Panc1 (cell line): ENCODE measurements around the gene CNOT11.

ENCODE experiments used
- POLR2AphosphoS5 ChIP-seq: IDR thresholded peaks from 2 replicates; pipeline ENCODE4 v1.6.1; 2012; ENCODE audit warnings: mild to moderate bottlenecking, low read depth, low read length, moderate library complexity
- SIN3A ChIP-seq: IDR thresholded peaks from 2 replicates; pipeline ENCODE4 v1.6.1; 2012; ENCODE audit warnings: low read depth, mild to moderate bottlenecking, low read length, moderate library complexity, borderline replicate concordance; ENCODE audit not compliant: insufficient read depth
- TF ChIP-seq, protein P1 (sequence below): fragments of 450-650 bp; IDR thresholded peaks from 2 replicates; pipeline ENCODE4 v1.5.1; 2017; ENCODE audit warnings: mild to moderate bottlenecking
- TF ChIP-seq, protein P2 (sequence below), 2 experiments: IDR thresholded peaks; 2 replicates each; pipeline ENCODE4 v1.6.1; 2011 to 2012; ENCODE audit warnings: low read depth in 2 of 2, control low read depth in 1 of 2, low read length in 1 of 2, mild to moderate bottlenecking in 1 of 2, moderate library complexity in 1 of 2; ENCODE audit not compliant: insufficient read depth in 1 of 2

DNA sequence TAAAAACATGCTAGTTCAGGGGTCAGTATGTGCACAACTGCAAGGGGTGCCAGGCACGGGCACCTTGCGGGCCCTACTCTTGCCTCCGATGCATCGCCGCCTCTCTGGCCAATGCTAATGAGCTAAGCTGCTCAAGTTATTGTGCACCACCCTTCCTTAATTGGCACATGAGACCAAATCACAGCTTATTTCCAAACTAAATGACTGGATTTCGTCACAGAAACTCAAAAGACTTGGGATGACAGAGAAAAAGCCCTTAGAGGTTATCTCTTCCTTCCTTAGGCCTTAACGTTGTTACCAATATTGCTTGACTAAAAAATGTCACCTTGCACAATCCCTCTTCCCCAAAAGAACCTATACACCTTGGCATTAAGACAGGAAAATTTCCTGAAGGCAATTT is 48.1 kb downstream of the CNOT11 start:
- TF ChIP-seq, protein P1, sequence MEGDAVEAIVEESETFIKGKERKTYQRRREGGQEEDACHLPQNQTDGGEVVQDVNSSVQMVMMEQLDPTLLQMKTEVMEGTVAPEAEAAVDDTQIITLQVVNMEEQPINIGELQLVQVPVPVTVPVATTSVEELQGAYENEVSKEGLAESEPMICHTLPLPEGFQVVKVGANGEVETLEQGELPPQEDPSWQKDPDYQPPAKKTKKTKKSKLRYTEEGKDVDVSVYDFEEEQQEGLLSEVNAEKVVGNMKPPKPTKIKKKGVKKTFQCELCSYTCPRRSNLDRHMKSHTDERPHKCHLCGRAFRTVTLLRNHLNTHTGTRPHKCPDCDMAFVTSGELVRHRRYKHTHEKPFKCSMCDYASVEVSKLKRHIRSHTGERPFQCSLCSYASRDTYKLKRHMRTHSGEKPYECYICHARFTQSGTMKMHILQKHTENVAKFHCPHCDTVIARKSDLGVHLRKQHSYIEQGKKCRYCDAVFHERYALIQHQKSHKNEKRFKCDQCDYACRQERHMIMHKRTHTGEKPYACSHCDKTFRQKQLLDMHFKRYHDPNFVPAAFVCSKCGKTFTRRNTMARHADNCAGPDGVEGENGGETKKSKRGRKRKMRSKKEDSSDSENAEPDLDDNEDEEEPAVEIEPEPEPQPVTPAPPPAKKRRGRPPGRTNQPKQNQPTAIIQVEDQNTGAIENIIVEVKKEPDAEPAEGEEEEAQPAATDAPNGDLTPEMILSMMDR = no peak
- no peak for TF ChIP-seq SIN3A
- no peak for TF ChIP-seq POLR2AphosphoS5
- TF ChIP-seq, protein P2, sequence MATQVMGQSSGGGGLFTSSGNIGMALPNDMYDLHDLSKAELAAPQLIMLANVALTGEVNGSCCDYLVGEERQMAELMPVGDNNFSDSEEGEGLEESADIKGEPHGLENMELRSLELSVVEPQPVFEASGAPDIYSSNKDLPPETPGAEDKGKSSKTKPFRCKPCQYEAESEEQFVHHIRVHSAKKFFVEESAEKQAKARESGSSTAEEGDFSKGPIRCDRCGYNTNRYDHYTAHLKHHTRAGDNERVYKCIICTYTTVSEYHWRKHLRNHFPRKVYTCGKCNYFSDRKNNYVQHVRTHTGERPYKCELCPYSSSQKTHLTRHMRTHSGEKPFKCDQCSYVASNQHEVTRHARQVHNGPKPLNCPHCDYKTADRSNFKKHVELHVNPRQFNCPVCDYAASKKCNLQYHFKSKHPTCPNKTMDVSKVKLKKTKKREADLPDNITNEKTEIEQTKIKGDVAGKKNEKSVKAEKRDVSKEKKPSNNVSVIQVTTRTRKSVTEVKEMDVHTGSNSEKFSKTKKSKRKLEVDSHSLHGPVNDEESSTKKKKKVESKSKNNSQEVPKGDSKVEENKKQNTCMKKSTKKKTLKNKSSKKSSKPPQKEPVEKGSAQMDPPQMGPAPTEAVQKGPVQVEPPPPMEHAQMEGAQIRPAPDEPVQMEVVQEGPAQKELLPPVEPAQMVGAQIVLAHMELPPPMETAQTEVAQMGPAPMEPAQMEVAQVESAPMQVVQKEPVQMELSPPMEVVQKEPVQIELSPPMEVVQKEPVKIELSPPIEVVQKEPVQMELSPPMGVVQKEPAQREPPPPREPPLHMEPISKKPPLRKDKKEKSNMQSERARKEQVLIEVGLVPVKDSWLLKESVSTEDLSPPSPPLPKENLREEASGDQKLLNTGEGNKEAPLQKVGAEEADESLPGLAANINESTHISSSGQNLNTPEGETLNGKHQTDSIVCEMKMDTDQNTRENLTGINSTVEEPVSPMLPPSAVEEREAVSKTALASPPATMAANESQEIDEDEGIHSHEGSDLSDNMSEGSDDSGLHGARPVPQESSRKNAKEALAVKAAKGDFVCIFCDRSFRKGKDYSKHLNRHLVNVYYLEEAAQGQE (IDR thresholded peaks at IDR 0.05; ENCODE audit: insufficient read depth in 1 of 2, low read depth in 2 of 2, low read length in 1 of 2) = no peak
